OCI-LY7 (cell line): ENCODE measurements around the gene B3GLCT. TPM values are rescaled to one million over a fixed set of nuclear protein-coding genes. Genes with fewer than 3 reads are reported as not detected.

Experiments
- BruUV-seq: library from RNA; stranded (reverse); fragments of 400-500 nt; replicated peaks from 2 replicates; lab custom pipeline; 2021; lab: Mats Ljungman, UMichigan
- CTCF ChIA-PET: fragments of 300-600 bp; sonication (Branson Sonifier 250); formaldehyde crosslinking; loops from one replicate; lab custom pipeline; 2022; ENCODE audit warnings: antibody characterized with exemption; ENCODE audit not compliant: unreplicated experiment; lab: Charles Lee
- POLR2A ChIA-PET: fragments of 300-600 bp; sonication (Branson Sonifier 250); formaldehyde crosslinking; loops from one replicate; lab custom pipeline; 2022; ENCODE audit warnings: antibody characterized with exemption; lab: Charles Lee
- DNase-seq: peaks from one replicate; pipeline ENCODE4 v3.0.0-alpha.2; 2015; ENCODE audit warnings: low spot score
- H2AFZ ChIP-seq: fragments of 200-600 bp; sonication (generic), shearing (Covaris generic); 2 replicates; pipeline ENCODE4 v1.6.1; 2014; ENCODE audit warnings: mild to moderate bottlenecking, antibody characterized with exemption, low read length, moderate library complexity
- H3K27ac ChIP-seq: fragments of 200-600 bp; sonication (generic); 2 replicates; pipeline ENCODE4 v1.5.1; 2014; ENCODE audit warnings: mixed run types, low read depth, mild to moderate bottlenecking, moderate library complexity, low read length, inconsistent platforms; ENCODE audit not compliant: poor library complexity, severe bottlenecking
- H3K36me3 ChIP-seq: fragments of 200-600 bp; sonication (generic); 2 replicates; pipeline ENCODE4 v1.6.1; 2014; ENCODE audit warnings: mild to moderate bottlenecking, antibody characterized with exemption, low read length, moderate library complexity, mixed read lengths; ENCODE audit not compliant: insufficient read depth
- H3K4me1 ChIP-seq: fragments of 200-600 bp; sonication (generic); 2 replicates; pipeline ENCODE4 v1.5.1; 2014; ENCODE audit warnings: mild to moderate bottlenecking, low read length; ENCODE audit not compliant: insufficient read depth, poor library complexity, severe bottlenecking
- H3K4me2 ChIP-seq: fragments of 200-600 bp; sonication (generic); 2 replicates; pipeline ENCODE4 v1.6.1; 2014; ENCODE audit warnings: mild to moderate bottlenecking, low read length
- H3K4me3 ChIP-seq: fragments of 200-600 bp; sonication (generic); 2 replicates; pipeline ENCODE4 v1.5.1; 2014; ENCODE audit warnings: mild to moderate bottlenecking, low read depth, low read length; ENCODE audit not compliant: poor library complexity, severe bottlenecking
- H3K79me2 ChIP-seq: fragments of 200-600 bp; sonication (generic); 2 replicates; pipeline ENCODE4 v1.6.1; 2016; ENCODE audit warnings: low read depth, mild to moderate bottlenecking, low read length, moderate library complexity, mixed read lengths; ENCODE audit not compliant: insufficient read depth
- H3K9me2 ChIP-seq: fragments of 200-600 bp; sonication (generic); 2 replicates; pipeline ENCODE4 v1.6.1; 2016; ENCODE audit warnings: mild to moderate bottlenecking, low read length, mixed read lengths; ENCODE audit not compliant: insufficient read depth
- H3K9me3 ChIP-seq: fragments of 200-600 bp; sonication (generic); 2 replicates; pipeline ENCODE4 v1.6.1; 2014; ENCODE audit warnings: mild to moderate bottlenecking, mixed run types, low read length, mixed read lengths
- H4K20me1 ChIP-seq: fragments of 200-600 bp; sonication (generic); 2 replicates; pipeline ENCODE4 v1.6.1; 2014; ENCODE audit warnings: mild to moderate bottlenecking, antibody characterized with exemption, low read length, moderate library complexity, mixed read lengths; ENCODE audit not compliant: insufficient read depth
- CTCF ChIP-seq: fragments of 200-600 bp; sonication (generic); conservative IDR thresholded peaks from 2 replicates; pipeline ENCODE4 v1.5.1; 2014; ENCODE audit warnings: mild to moderate bottlenecking, antibody characterized with exemption, low read length, moderate library complexity, mixed read lengths
- EZH2phosphoT487 ChIP-seq: fragments of 200-600 bp; sonication (generic); IDR thresholded peaks from 2 replicates; pipeline ENCODE4 v1.6.1; 2018; ENCODE audit warnings: low read depth, borderline replicate concordance, mild to moderate bottlenecking, mixed run types, antibody characterized with exemption, low read length, moderate library complexity, mixed read lengths
- intact Hi-C: fragments of 100-400 bp; cut with micrococcal nuclease; formaldehyde crosslinking; loops from one replicate; pipeline ENCODE4 v1.10.0; 2022; ENCODE audit not compliant: unreplicated experiment
- total RNA-seq, 2 experiments: library from RNA; depleted of rRNA in 1 of 2; stranded (reverse); fragments of >200 nt in 1 of 2; shearing (Covaris generic) in 1 of 2; gene quantifications; 2 replicates each; pipeline ENCODE4 v1.2.3, GENCODE V29; 2014 to 2022

B3GLCT gene
- total RNA-seq, 2 experiments from 2014 or later, result 3.7 to 4.3 TPM

GRCh38 chr13:31151837-31152236, 47.9 kb upstream of the B3GLCT start:
- Histone ChIP-seq H4K20me1 (peaks cover 13% of the 10 kb centered on the region), H3K36me3 (peaks cover 96% of the 10 kb centered on the region), H3K4me2 (no peak overlapping the region), H3K27ac (no peak overlapping the region), H3K79me2 (peaks cover 70% of the 10 kb centered on the region; the same call in 1 of the 2 replicates), H3K4me1 (no peaks in the 10 kb centered on the region), H3K9me2 (no peaks in the 10 kb centered on the region), H2AFZ (no peak overlapping the region), H3K9me3 (no peaks in the 10 kb centered on the region), H3K4me3 (no peak overlapping the region)
- TF ChIP-seq CTCF, result no peak
- no peak for TF ChIP-seq EZH2phosphoT487
- ChIA-PET CTCF (no interaction called here), POLR2A (interaction anchor here (0.7 to 4.7 kb wide), 6 partner anchors 8 to 295 kb away, joined by 3 to 23 read pairs (median 4); no protein-coding TSS in a partner anchor)
- intact Hi-C loops, result loop anchor here (10.0 kb wide), 1 partner anchor 177 kb away; no protein-coding TSS in a partner anchor
- no TSS peak for BruUV-seq
- no peak for DNase-seq

GRCh38 chr13:31154939-31155338, 44.8 kb upstream of the B3GLCT start:
- TF ChIP-seq EZH2phosphoT487 (no peak), CTCF (no peak)
- no peaks in the 10 kb centered on the region for H3K9me3 ChIP-seq
- no peak for DNase-seq
- no peak overlapping the region for H3K4me3 ChIP-seq
- POLR2A ChIA-PET, result interaction anchor here (0.6 to 1.5 kb wide), 3 partner anchors 9 to 342 kb away, joined by 3 to 4 read pairs (median 3); no protein-coding TSS in a partner anchor
- CTCF ChIA-PET, result no interaction called here
- peaks cover 39% of the 10 kb centered on the region for H4K20me1 ChIP-seq
- H3K9me2 ChIP-seq, result no peaks in the 10 kb centered on the region
- no TSS peak for BruUV-seq
- H2AFZ ChIP-seq, result no peak overlapping the region
- peaks cover 78% of the 10 kb centered on the region for H3K79me2 ChIP-seq
- H3K4me1 ChIP-seq, result peaks cover 14% of the 10 kb centered on the region
- peaks cover 96% of the 10 kb centered on the region for H3K36me3 ChIP-seq
- H3K27ac ChIP-seq, result no peak overlapping the region
- no peak overlapping the region for H3K4me2 ChIP-seq
- intact Hi-C loops, result loop anchor here (10.0 kb wide), 1 partner anchor 180 kb away; no protein-coding TSS in a partner anchor

GRCh38 chr13:31159306-31159705, 40.5 kb upstream of the B3GLCT start:
- intact Hi-C loops, result loop anchor here (2.0 to 10.0 kb wide), 2 partner anchors 19 to 185 kb away; no protein-coding TSS in a partner anchor

More at GRCh38 chr13:31159306-31159705, 40.5 kb upstream of the B3GLCT start:
- Histone ChIP-seq H3K4me2 (peak overlapping the region; percentile 87), H4K20me1 (peaks cover 34% of the 10 kb centered on the region), H3K79me2 (peaks cover 68% of the 10 kb centered on the region), H3K9me2 (no peaks in the 10 kb centered on the region), H3K9me3 (no peaks in the 10 kb centered on the region), H3K36me3 (peaks cover 56% of the 10 kb centered on the region), H3K4me1 (peaks cover 27% of the 10 kb centered on the region), H2AFZ (no peak overlapping the region), H3K27ac (no peak overlapping the region), H3K4me3 (peak overlapping the region; percentile 91)
- POLR2A ChIA-PET, result interaction anchor here (0.8 to 2.1 kb wide), 4 partner anchors 8 to 191 kb away, joined by 3 to 9 read pairs (median 4); no protein-coding TSS in a partner anchor
- BruUV-seq, result no TSS peak
- no peak for DNase-seq
- CTCF ChIA-PET, result no interaction called here
- no peak for TF ChIP-seq CTCF
- no peak for TF ChIP-seq EZH2phosphoT487
